CD4-positive, alpha-beta memory T cell (primary cell): ENCODE measurements around the gene JADE1. TPM values are rescaled to one million over a fixed set of nuclear protein-coding genes. Genes with fewer than 3 reads are reported as not detected.
A peak's percentile ranks its signal among the peaks of the same experiment; 100 is the strongest.

Experiments
- CTCF ChIA-PET: fragments of 350-600 bp; sonication (Branson Sonifier 250); formaldehyde crosslinking; loops from one replicate; lab custom pipeline; 2021; ENCODE audit warnings: inconsistent platforms; ENCODE audit not compliant: partially characterized antibody; lab: Charles Lee
- POLR2A ChIA-PET: fragments of 350-600 bp; sonication (Branson Sonifier 250); formaldehyde crosslinking; loops from one replicate; lab custom pipeline; 2021; ENCODE audit not compliant: partially characterized antibody; lab: Charles Lee
- DNase-seq, 5 donors: peaks; one replicate each; pipeline versions ENCODE4 v3.0.0 to v3.0.0-alpha.2; 2020 to 2022; ENCODE audit warnings: mixed read lengths in 1 of 5
- H3K27ac ChIP-seq: one replicate; pipeline ENCODE4 v1.7.0; 2013; ENCODE audit warnings: low read depth, low read length
- H3K27me3 ChIP-seq: 2 replicates; pipeline ENCODE4 v1.7.0; 2013; ENCODE audit warnings: mild to moderate bottlenecking, low read length, moderate library complexity; ENCODE audit not compliant: insufficient read depth
- H3K36me3 ChIP-seq: 2 replicates; pipeline ENCODE4 v1.7.0; 2013; ENCODE audit warnings: mild to moderate bottlenecking, low read length, moderate library complexity; ENCODE audit not compliant: insufficient read depth
- H3K4me1 ChIP-seq: 2 replicates; pipeline ENCODE4 v1.7.0; 2013; ENCODE audit warnings: mild to moderate bottlenecking, low read length, moderate library complexity; ENCODE audit not compliant: insufficient read depth
- H3K4me3 ChIP-seq, 2 donors: one replicate each; pipeline ENCODE4 v1.7.0; 2013; ENCODE audit warnings: low read length in 2 of 2, mild to moderate bottlenecking in 1 of 2
- H3K9me3 ChIP-seq, 2 donors: one replicate each; pipeline ENCODE4 v1.7.0; 2013; ENCODE audit warnings: low read length in 2 of 2, control low read depth in 1 of 2; ENCODE audit not compliant: control insufficient read depth in 1 of 2
- H3K27ac Mint-ChIP-seq, 7 donors: one replicate each; pipeline ENCODE4 v1.8.0; 2020 to 2021; ENCODE audit warnings: mixed read lengths in 7 of 7, mild to moderate bottlenecking in 6 of 7, inconsistent platforms in 3 of 7, moderate library complexity in 3 of 7
- H3K27me3 Mint-ChIP-seq, 2 donors: one replicate each; pipeline ENCODE4 v1.8.0; 2020 to 2021; ENCODE audit warnings: mixed read lengths in 2 of 2
- H3K36me3 Mint-ChIP-seq, 2 donors: one replicate each; pipeline ENCODE4 v1.8.0; 2020 to 2021; ENCODE audit warnings: mixed read lengths in 2 of 2, inconsistent platforms in 1 of 2, mild to moderate bottlenecking in 1 of 2
- H3K4me1 Mint-ChIP-seq, 4 donors: one replicate each; pipeline ENCODE4 v1.8.0; 2020 to 2021; ENCODE audit warnings: mixed read lengths in 4 of 4, mild to moderate bottlenecking in 1 of 4
- H3K4me3 Mint-ChIP-seq, 8 donors: one replicate each; pipeline ENCODE4 v1.8.0; 2020 to 2021; ENCODE audit warnings: mixed read lengths in 8 of 8, mild to moderate bottlenecking in 7 of 8, moderate library complexity in 6 of 8, inconsistent platforms in 3 of 8
- H3K9me3 Mint-ChIP-seq, 8 donors: one replicate each; pipeline ENCODE4 v1.8.0; 2020 to 2021; ENCODE audit warnings: mixed read lengths in 8 of 8, mild to moderate bottlenecking in 5 of 8, inconsistent platforms in 3 of 8, moderate library complexity in 1 of 8
- intact Hi-C: fragments of 100-400 bp; cut with micrococcal nuclease; formaldehyde crosslinking; loops from one replicate; pipeline ENCODE4 v1.15.1; 2023
- polyA plus RNA-seq, 2 donors: library from polyadenylated mRNA; unstranded; fragments of 300-500 nt; fragmentation: Illumina TruSeq; gene quantifications; one replicate each; pipeline ENCODE4 v1.2.3, GENCODE V29; 2021
- total RNA-seq, 2 experiments: library from RNA; stranded (reverse); gene quantifications; one replicate each; pipeline ENCODE4 v1.2.3, GENCODE V29; 2021

Gene JADE1
- total and polyA plus RNA-seq, 4 experiments from 2014 or later: 44.9 to 67.3 (median 59.9) TPM

DNA sequence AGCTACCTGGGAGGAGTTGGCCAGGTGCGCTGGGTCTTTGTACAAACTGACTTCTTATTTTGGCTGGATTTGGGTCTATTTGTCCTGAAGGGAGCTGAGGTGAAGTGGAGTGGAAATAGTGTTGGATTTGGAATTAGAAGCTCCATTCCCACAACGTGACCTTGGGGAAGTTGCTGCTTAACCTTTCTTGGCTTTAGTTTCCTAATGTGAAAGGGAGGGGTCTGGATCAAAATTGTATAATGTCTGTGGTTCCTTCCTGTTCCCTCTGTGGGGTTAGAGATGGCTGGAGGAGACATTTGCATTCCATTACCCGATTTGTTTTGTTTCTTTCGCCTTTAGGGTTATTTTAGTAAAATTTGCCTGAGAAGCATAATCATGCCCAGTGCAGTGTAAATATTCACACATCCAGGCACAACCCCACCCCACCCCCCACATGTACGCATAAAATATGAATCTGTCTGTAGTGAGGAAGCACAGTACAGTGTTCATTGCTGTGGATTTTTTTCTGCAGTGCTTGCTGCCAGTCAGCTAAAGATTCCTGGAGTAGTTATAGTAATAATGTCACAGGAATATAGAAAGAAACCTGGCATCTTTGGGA lies 21.5 kb downstream of the JADE1 start:
- Histone ChIP-seq H3K4me1 (peaks cover 39% of the 10 kb centered on the region), H3K4me3 (no peak overlapping the region), H3K27ac (no peak overlapping the region), H3K36me3 (peaks cover 10% of the 10 kb centered on the region), H3K27me3 (no peaks in the 10 kb centered on the region), H3K9me3 (no peaks in the 10 kb centered on the region)
- Mint-ChIP-seq H3K4me1 (peaks cover 52 to 82% (median 65%) of the 10 kb centered on the region in 4 donors), H3K4me3 (peak overlapping the region in 4 of 8 donors; percentile 1 to 59 (median 21)), H3K27me3 (no peaks in the 10 kb centered on the region), H3K27ac (peak overlapping the region in 5 of 7 donors; percentile 16 to 54 (median 25)), H3K9me3 (peaks cover 0 to 7% (median 0%) of the 10 kb centered on the region in 8 donors), H3K36me3 (peaks cover 32 to 54% of the 10 kb centered on the region in 2 donors)
- intact Hi-C loops: no loop called here
- ChIA-PET CTCF (interaction anchor here (1.3 kb wide), 1 partner anchor 35 kb away, joined by 3 read pairs; no protein-coding TSS in a partner anchor), POLR2A (no interaction called here)
- no peak for DNase-seq

DNA sequence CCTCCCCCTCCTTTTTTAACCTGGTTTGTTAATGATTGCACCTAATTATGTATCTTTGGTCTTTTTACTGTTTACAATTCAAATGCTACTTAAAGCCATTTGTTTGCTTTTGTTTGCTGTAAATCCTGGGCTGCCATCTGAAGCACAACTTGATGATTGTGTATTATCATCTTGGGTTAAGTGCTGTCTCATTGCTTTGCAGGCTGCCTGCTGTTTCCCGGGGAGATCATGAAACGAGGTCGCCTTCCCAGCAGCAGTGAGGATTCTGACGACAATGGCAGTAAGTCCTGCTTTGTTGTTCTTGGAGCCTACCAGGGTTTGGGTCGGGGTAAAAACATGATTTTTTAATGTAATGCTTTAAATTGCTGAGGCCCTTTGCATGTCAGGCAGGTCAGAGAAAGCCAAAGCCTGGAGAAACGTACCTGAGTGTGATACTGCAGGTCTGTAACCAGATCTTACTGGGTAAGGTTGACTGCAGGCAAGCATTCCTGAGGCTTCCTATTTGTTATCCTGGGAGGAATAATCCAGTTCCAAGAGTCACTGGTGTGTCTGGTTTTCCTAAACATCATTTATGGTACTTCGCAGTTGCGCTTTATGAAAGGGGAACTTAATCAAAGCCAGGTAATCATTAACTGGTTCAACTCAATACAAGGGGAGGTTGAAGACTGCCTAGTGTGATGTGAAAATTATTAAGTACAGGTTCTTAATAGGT lies 22.2 kb downstream of the JADE1 start:
- intact Hi-C loops: no loop called here
- no peaks in the 10 kb centered on the region for H3K27me3 ChIP-seq
- H3K27ac ChIP-seq: no peak overlapping the region
- no peak overlapping the region for H3K4me3 ChIP-seq
- ChIA-PET CTCF (no interaction called here), POLR2A (no interaction called here)
- H3K36me3 ChIP-seq: peaks cover 10% of the 10 kb centered on the region
- no peak overlapping the region for H3K4me3 Mint-ChIP-seq
- H3K27me3 Mint-ChIP-seq: no peaks in the 10 kb centered on the region
- H3K9me3 Mint-ChIP-seq: peaks cover 0 to 7% (median 0%) of the 10 kb centered on the region in 8 donors
- peak overlapping the region in 3 of 7 donors; percentile 25 to 54 (median 31) for H3K27ac Mint-ChIP-seq
- peaks cover 37 to 57% of the 10 kb centered on the region in 2 donors for H3K36me3 Mint-ChIP-seq
- no peak for DNase-seq
- H3K4me1 Mint-ChIP-seq: peaks cover 50 to 79% (median 64%) of the 10 kb centered on the region in 4 donors
- no peaks in the 10 kb centered on the region for H3K9me3 ChIP-seq
- peaks cover 33% of the 10 kb centered on the region for H3K4me1 ChIP-seq

DNA sequence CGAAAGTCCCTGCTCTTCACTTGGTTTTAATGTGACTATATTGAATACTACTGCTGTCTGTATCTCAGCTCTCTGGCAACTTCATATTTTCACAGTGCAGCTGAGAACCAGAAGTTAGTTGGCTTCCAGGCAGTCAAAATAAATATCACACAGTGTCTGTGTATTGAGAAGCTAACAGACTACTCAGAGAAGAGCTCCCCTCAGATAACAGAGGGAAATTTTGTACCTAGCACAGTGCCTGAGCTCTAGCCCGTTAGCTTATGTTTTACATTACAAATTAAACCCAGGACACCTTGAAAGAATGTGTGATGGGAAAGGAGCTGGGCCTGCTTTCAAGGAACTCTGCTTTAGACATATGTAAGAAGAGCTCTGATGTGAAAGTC lies 22.7 kb downstream of the JADE1 start:
- H3K4me3 Mint-ChIP-seq: no peak overlapping the region
- H3K36me3 ChIP-seq: peaks cover 10% of the 10 kb centered on the region
- no peaks in the 10 kb centered on the region for H3K27me3 Mint-ChIP-seq
- H3K9me3 Mint-ChIP-seq: peaks cover 0 to 7% (median 0%) of the 10 kb centered on the region in 8 donors
- peaks cover 47 to 79% (median 64%) of the 10 kb centered on the region in 4 donors for H3K4me1 Mint-ChIP-seq
- H3K4me3 ChIP-seq: no peak overlapping the region
- no peaks in the 10 kb centered on the region for H3K9me3 ChIP-seq
- POLR2A ChIA-PET: interaction anchor here (1.6 kb wide), 1 partner anchor 20 kb away, joined by 5 read pairs; no protein-coding TSS in a partner anchor
- intact Hi-C loops: no loop called here
- CTCF ChIA-PET: interaction anchor here (0.8 kb wide), 1 partner anchor 13 kb away, joined by 3 read pairs; no protein-coding TSS in a partner anchor
- peaks cover 38 to 56% of the 10 kb centered on the region in 2 donors for H3K36me3 Mint-ChIP-seq
- H3K27me3 ChIP-seq: no peaks in the 10 kb centered on the region
- H3K4me1 ChIP-seq: peaks cover 33% of the 10 kb centered on the region
- H3K27ac ChIP-seq: no peak overlapping the region
- H3K27ac Mint-ChIP-seq: peak overlapping the region in 4 of 7 donors; percentile 5 to 86 (median 62)
- no peak for DNase-seq

DNA sequence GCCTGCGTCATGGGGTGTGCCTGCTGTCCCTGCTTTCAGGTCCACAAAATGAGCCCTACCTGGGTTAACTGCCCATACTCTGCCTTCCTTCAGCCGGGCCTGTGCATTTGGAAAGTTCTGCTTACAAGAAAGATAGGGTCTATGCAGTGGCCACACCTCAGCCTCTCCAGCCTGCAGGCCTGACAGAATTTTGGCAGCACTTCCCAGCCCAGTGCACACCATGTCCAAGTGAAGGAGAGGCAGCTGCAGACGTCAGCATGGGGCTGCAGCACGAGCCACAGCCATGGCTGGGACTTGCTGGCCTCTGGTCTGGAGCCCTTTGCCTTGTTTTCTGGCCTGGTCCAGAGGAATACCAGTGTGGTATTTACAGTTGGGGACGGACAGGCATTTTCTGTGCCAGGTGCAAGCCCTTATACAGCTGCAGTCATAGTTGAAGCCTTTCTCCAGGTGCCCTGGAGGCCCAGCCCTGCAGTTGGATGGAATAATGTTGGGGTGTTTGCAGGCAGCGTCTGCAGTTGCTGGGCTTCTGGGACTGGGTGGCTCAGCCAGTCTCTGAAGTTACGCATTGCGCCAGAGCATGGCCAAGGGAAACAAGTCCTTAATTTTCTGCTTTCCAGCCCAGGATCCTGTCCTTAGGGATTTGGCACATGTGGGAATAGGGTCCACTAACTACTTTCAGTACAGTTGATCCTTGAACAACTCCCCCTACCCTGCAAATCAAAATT lies 26.2 kb downstream of the JADE1 start:
- CTCF ChIA-PET: no interaction called here
- H3K27me3 Mint-ChIP-seq: no peaks in the 10 kb centered on the region
- Histone ChIP-seq H3K4me3 (no peak overlapping the region), H3K9me3 (no peaks in the 10 kb centered on the region), H3K27me3 (no peaks in the 10 kb centered on the region), H3K27ac (no peak overlapping the region), H3K4me1 (peaks cover 59% of the 10 kb centered on the region), H3K36me3 (peaks cover 6% of the 10 kb centered on the region)
- no peak for DNase-seq
- peaks cover 47 to 79% (median 67%) of the 10 kb centered on the region in 4 donors for H3K4me1 Mint-ChIP-seq
- peaks cover 20 to 63% of the 10 kb centered on the region in 2 donors for H3K36me3 Mint-ChIP-seq
- intact Hi-C loops: no loop called here
- POLR2A ChIA-PET: interaction anchor here (1.0 kb wide), 1 partner anchor 23 kb away, joined by 3 read pairs; no protein-coding TSS in a partner anchor
- peak overlapping the region in 1 of 8 donors; percentile 50 for H3K4me3 Mint-ChIP-seq
- H3K9me3 Mint-ChIP-seq: peaks cover 0 to 2% (median 0%) of the 10 kb centered on the region in 8 donors
- H3K27ac Mint-ChIP-seq: peak overlapping the region in 4 of 7 donors; percentile 9 to 58 (median 46)

DNA sequence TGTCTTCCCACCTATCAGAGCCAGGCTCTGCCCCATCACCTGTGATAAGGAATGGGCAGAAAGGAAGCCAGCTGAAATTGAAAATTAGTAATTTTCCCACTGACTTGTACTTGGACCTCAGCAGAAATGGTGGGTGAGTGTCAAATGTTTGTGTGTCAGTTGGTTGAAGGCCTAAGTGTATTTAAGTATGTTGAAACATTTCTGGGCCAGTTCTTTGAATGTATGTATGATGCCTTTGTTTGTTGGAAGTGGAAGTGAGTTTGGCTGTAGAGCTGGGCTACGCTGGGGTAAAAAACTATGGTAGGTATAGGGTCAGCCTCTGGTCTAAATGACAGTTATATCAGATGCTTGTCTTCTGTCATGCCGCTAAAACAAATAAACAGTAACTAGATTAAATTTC lies 27.7 kb downstream of the JADE1 start:
- no peaks in the 10 kb centered on the region for H3K27me3 ChIP-seq
- Mint-ChIP-seq H3K27me3 (no peaks in the 10 kb centered on the region), H3K9me3 (no peaks in the 10 kb centered on the region), H3K27ac (peak overlapping the region in 6 of 7 donors; percentile 2 to 59 (median 26)), H3K4me1 (peaks cover 50 to 77% (median 66%) of the 10 kb centered on the region in 4 donors), H3K4me3 (no peak overlapping the region), H3K36me3 (peaks cover 27 to 59% of the 10 kb centered on the region in 2 donors)
- POLR2A ChIA-PET: interaction anchor here (1.1 kb wide), 1 partner anchor 25 kb away, joined by 6 read pairs; no protein-coding TSS in a partner anchor
- no peak overlapping the region for H3K4me3 ChIP-seq
- DNase-seq: no peak
- intact Hi-C loops: no loop called here
- H3K9me3 ChIP-seq: no peaks in the 10 kb centered on the region
- H3K4me1 ChIP-seq: peaks cover 55% of the 10 kb centered on the region
- peaks cover 6% of the 10 kb centered on the region for H3K36me3 ChIP-seq
- H3K27ac ChIP-seq: no peak overlapping the region
- CTCF ChIA-PET: interaction anchor here (1.3 kb wide), 1 partner anchor 13 kb away, joined by 3 read pairs; no protein-coding TSS in a partner anchor

DNA sequence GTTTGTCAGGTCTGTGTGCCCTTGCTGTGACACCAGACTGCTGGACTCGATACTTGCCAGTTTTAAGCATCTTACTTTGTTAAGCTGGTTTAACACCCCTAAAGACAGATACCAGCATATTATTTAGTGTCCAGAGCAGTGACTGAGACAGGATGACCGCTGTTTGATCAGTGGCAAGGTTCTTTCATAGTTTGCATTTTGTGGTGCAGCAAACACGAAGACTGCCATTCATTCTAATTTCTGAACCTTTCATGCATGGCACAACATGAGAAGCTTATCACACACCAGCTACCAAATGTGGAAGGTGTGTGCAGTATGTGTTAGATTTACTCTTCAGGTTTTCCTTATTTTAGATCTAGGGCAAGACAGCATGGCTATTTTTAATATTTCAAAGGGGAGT lies 28.2 kb downstream of the JADE1 start:
- Histone ChIP-seq H3K36me3 (peaks cover 5% of the 10 kb centered on the region), H3K27ac (no peak overlapping the region), H3K27me3 (no peaks in the 10 kb centered on the region), H3K9me3 (no peaks in the 10 kb centered on the region), H3K4me3 (no peak overlapping the region), H3K4me1 (peaks cover 55% of the 10 kb centered on the region)
- Mint-ChIP-seq H3K27me3 (no peaks in the 10 kb centered on the region), H3K9me3 (no peaks in the 10 kb centered on the region), H3K4me3 (peak overlapping the region in 1 of 8 donors; percentile 4), H3K27ac (peak overlapping the region in 5 of 7 donors; percentile 5 to 59 (median 10)), H3K4me1 (peaks cover 47 to 75% (median 65%) of the 10 kb centered on the region in 4 donors), H3K36me3 (peaks cover 26 to 58% of the 10 kb centered on the region in 2 donors)
- DNase-seq: no peak
- intact Hi-C loops: no loop called here
- ChIA-PET POLR2A (no interaction called here), CTCF (interaction anchor here (0.6 to 1.3 kb wide), 3 partner anchors 10 to 17 kb away, joined by 3 read pairs; no protein-coding TSS in a partner anchor)
